Measurements from ENCODE around the gene ERF.

ERF gene

GRCh38 chr19:42239544-42240220 is 15.2 kb downstream of the ERF start:
- no peak for DNase-seq

DNA sequence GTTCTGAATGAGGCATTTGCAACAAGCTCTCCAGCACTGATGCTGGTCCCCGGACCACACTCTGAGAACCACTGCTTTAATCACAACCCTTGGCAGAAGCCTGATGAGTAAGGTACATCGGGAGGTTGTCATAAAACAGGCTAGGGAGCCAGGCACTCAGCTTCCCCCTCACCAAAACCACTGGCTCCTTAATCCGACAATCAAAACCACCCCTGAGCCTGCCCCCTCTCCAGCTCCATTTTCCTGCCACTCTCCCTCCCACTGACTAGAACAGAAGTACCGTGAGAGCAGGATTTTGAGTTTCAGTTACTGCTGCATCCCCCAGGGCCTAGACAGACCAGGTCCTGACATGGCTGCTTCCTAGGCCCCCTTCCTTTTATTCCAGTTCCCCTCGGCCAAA is 19.7 kb downstream of the ERF start:
- DNase-seq, result no peak

DNA sequence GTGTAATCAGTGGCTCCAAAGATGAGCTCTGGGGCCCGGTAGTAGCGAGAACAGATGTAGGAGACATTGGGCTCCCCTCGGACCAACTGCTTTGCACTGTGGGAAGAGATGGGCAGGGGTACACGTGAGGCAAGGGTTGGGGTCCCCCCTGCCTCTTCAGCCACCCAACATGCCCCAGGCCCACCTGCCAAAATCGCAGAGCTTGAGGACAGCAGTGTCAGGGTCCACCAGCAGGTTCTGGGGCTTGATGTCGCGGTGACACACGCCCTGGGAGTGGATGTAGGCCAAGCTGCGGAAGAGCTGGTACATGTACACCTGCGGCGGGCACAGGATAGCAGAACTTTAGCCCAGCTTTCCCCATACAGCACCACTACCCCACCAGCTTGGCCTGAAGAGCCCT is 20.6 kb downstream of the ERF start:
- no peak for DNase-seq

GRCh38 chr19:42233678-42234292 is 21.1 kb downstream of the ERF start:
- no peak for DNase-seq

- no peak for DNase-seq
These were observed 21.8 kb downstream of the ERF start for GRCh38 chr19:42233106-42233505.

GRCh38 chr19:42232435-42232834 is 22.5 kb downstream of the ERF start:
- no peak for DNase-seq

- no peak for DNase-seq
These were observed 24.4 kb downstream of the ERF start for GRCh38 chr19:42230571-42230970.

DNA sequence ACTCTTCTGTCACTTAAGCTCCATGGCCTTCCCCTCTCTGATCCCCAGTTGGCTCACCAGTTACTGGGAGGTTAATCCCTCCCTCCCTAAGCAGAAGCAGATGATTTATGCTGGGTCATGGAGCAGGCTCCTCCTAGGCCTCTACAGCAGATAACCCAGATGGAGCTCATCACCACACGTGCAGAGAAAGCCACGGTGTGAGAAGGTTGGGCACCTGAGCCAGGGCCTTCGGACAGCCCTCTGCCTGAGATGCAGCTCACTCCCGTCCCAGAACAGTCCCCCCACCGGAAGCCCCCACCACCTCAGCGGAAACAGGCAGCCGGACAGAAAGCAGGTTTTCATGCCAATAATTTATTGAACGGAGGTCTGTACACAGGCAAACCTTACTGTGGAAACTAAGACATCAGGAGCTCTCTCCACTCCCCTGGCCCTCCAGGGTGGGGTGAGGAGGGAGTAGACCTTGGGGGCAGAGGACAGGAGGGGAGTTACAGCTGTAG is 25.0 kb downstream of the ERF start:
- DNase-seq, result no peak

DNA sequence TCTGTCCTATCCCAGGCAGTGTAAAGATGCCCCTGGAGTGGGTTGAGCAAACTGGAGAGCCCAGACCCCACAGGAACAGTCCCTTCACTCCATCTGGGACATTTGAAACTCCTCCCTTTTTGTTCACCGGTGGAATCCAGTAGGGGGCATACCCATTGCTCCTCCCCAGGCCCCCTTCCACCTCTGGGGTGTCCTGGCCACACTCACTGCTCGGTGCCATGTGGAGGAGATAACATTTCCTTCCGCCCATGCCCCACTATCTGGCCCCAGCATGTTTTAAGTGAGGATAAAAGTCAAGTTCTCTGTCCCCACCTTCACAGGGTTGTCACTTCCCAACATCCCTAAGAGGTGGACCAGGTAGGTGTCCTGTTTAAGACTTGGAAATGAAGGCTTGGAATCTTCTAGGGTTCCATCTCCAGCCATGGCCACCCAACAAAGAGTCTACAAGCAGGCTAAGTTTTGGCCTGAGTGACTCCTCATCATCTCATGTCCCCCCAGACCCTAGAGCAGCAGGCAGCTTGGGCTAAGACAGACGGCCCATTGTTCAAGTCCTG is 25.6 kb downstream of the ERF start:
- DNase-seq, result no peak

DNA sequence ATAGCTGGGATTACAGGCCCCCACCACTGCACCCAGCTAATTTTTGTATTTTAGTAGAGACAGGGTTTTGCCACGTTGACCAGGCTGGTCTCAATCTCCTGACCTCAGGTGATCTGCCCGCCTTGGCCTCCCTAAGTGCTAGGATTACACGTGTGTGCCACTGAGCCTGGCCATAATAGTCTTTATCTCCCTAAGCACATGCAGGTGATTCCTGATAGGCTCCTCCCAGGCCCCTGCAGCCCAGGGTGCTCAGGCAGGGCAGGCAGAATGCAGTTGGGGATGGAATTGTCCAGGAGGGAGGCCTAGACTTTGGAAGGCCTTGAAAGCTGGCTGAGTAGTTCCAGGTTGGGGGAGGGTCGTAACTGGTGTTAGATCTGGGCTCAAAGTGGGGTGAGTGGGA is 26.3 kb downstream of the ERF start:
- DNase-seq, result no peak

GRCh38 chr19:42226886-42227285 is 28.0 kb downstream of the ERF start:
- DNase-seq, result no peak

- DNase-seq, result no peak
These were observed 29.1 kb downstream of the ERF start for GRCh38 chr19:42225718-42226292.

GRCh38 chr19:42224940-42225717 is 29.8 kb downstream of the ERF start:
- DNase-seq, result no peak

DNA sequence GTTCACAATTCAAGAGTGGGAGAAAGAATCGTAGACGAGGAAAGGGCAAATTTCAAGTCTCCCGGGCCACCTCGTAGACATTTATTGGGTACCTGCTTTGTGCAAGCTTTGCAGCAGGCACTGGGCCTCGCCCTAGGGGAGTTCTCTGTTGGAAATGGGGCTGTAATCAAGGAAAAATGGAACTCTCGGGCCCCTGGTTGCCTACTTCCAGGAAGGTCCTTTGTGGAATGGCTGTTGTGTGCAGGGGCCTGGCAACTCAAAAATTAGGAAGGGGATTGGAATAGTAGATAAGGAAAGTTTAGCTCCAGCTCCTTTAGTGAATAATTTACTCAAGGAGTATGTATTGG is 34.2 kb downstream of the ERF start:
- no peak for DNase-seq

DNA sequence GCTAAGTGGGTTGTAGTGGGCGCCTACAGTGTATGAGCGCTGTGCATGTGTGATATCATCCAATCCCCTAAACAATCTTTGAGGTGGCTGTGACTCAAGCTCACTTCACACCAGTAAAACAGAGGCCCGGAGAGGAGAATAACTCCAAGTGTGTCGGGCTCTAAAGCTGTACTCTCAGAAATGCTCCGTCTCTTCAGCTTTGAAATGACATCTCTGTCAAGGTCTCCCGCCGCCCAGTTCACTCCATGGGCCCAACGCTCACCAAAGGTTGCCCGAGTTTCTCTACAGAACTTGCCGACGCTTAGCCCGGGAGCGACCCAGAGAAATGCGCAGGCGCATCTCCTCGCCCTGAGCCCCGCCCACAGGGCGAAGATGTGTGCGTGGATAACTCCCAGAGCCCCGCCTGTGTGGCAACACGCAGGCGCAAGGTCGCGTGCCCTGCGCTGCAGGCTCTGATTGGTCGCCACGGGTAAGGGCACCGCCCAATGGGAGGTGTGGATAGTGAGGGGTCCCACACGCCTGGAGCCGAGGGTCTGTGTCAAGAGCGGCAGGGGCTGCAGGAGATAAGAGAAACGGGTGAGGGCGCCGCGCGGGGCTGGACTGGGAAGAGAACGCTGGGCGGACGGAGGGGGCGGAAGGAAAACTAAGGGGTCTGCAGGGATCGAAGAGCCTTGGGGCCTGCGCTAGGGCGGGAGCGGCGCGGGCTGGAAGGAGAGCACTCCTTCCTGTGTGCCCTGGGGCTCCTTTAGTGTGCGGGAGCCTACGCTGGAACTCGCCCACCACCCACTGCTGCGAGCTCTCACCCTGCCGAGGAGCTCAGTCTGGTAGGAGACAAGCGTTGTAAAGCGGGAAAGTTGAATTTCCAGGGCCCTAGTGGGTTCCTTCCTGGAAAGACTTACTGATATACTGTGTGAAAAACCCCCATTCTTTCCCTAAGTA is 34.8 kb downstream of the ERF start, which contains the start of gene ZNF526:
Gene ZNF526, plus strand, starts transcription at position 501 of the 939 bp plus-strand sequence. CDS start 4,092 bp downstream, outside the sequence.
- DNase-seq, result peak; percentile 85 to 93

DNA sequence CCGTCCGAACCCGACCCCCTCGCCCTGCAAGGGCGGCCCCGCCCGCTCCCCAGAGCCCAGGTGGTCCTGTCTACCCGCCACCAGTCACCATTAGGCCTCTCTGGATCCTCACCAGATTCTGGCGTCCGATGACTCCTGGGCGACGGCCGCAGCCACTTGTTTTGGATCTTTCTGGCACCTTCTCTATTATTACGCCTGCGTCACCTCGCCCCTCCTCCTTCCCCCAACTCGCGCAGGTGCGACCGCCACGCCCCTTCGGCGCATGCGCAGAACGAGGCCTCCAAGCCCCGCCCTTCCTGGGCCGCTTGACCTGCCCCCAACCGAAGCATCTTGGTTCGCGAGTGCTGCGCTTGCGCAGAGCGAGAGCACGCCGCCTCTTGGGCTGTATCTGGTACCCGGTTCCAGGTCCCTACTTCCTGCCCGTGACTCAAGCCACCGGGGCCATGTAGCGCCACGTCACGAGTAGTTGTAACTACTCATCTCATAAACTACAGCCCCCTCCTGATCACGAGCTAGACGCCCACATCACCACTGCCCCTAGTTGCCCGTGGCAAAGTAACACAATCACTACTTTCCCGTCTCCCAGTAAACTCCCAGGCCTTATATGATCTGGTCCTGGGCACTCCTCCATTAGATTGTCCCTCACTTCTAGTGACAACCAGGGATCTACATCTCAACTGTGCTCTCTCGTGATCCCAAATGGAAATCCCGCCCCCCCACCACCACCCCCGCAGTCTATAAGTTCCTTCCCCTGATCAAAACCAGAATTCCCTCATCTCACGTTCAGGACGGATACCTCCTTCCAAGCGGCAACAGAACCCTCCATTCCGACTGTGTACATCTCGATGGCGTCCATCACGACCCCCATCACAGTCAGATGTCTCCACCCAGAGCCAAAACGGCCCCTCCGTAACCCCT is 37.1 kb downstream of the ERF start, which contains the start of gene DEDD2:
Gene DEDD2, minus strand, starts transcription at position 158 of the 918 bp plus-strand sequence. CDS start 670 bp downstream, outside the sequence.
- DNase-seq, result peak; percentile 91 to 95

DNA sequence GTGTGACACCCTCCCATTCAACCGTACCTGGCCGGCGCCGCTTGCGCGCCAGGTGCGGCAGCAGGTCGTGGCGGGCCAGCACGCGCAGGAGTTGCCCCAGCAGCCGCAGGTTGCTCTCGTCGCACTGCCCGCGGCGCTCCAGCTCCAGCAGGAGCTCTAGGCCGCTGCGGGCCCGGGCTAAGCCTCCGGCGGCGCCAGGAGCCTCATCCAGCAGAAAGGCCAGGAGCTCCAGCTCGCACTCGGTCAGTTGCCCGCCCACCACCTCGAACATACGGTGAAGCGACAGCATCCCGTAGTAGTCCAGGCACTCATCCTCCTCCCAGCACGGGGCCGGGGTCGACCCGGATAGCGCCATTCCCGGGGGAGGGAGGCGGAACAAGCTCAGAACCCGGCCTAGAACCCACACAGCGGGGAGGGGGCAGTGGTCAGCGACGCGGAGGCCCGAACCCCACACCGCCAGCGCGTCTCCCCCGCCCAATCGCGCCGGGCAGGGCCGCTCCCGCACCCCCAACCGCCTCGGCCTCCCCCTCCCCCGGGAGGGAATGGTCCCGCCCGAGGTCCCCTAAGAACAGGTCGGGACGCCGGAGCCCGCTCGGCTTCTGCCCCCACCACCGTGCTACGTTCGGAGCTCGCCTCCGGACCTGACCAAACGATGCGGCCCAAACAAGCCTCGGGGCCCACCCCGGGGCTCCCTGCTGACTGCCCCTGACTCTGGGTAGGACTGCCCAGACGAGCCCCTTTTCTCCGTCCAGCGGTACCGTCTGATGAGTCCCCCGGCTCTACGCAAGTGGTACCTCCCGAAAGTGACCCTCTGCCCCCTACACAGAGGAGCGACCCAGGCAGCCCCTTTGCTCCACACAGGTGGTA is 38.0 kb downstream of the ERF start:
- peak in 1 of 2 donors; percentile 71 for DNase-seq

DNA sequence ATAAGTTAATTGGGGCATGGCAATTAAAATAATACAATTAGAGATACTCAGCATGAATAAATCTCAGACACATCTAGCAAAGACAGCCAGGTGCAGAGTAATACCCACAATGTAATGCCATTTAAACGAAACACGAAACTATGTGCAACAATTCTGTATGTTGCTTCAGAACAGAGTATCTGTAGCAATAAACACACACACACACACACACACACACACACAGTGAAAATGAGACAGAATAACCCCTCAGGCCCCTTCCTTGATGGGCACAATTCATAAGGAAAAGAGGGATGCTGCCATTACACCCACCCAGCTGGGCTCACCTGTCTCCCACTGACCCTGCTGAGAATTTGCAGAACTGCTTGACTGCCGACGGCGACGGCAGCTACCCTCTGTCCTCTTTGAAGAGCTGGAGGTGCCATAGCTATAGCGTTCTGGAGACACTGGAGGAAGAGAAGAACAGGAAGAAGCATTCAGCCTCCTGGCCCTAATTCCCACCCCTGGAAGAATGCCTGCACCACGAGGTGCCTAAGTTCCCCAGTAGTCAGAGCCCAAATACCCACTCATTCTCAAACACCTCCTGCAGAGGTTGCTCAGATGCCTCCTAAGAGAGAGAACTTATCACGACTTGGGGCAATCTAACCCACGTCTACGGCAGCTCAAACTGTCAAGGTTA is 40.0 kb downstream of the ERF start:
- DNase-seq, result no peak

- no peak for DNase-seq
These were observed 42.0 kb downstream of the ERF start for GRCh38 chr19:42212886-42213285.

Measured in bone marrow (tissue), 2 donors.